Cerebellar cortex (tissue), 1 donor: ENCODE data around the gene BRICD5.

Experiments
- DNase-seq: peaks from one replicate; pipeline ENCODE4 v3.0.0-alpha.2; 2015; ENCODE audit warnings: low spot score

The BRICD5 gene

DNA sequence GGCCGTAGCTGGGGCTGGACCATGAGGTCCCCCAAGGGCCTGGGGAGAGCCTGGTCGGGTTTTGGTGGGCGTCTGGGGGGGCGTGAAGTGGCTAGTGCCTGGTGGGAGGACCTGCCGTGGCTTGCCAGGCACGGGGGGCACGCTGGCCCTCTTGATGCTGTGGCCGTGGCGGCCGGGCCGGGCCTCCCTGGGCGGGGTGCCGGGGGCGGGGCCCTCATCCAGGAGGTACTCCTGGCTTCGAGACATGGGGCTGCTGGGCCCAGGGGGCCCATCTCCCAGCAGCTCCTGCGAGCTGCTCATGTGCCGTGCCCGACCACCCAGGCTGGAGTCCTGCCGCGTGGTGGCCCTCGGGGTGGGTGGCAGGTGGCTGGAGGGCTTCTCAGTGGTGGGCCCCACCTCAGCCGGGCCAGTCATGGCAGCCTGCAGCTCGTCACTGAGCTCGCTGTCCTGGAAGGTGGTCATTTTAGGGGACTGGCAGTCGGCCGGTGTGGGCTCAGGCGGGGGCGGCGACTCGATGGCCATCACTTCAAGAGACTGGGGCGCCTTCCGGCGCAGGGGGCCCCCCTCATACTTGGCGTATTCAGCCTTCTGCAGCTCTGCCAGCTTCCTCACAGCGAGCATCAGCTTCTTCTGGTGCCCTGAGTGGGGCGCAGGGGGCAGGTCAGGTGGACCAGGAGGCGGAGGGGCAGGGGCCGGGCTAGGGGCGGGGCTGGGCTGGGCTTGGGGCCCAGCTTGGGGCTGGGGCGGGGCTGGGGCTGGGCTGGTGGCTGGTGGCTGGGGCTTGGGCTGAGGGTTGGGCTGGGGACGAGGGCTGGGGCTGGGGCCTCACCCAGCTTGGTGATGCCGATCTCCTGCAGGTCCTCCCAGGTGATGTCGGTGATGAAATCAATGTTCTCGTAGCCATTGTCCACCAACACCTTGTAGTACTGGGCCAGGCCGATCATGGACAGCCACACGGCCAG lies 29.4 kb downstream of the BRICD5 start:
- no peak for DNase-seq

DNA sequence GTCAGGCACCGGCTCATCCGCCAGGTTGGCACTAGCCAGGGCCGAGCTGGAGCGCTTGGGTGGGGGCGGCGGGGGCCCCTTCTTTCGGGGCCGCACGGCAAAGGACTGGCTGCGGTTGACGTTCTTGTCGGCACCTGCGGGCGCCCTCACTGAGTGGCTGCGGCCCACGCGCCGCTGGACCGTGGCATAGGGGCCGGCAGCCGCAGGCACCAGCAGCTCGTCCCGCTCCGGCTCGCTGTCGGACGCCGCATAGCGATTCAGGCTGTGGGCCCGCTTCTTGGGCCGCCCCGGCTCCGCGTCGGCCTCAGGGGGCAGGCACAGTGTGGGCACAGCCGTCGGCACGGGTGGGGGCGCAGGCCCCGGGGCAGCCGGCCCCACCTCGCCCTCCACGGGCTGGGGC lies 30.2 kb downstream of the BRICD5 start:
- DNase-seq, result no peak

- no peak for DNase-seq
Observed at GRCh38 chr16:2179576-2179975, 31.1 kb downstream of the BRICD5 start.

- DNase-seq, result no peak
Observed at GRCh38 chr16:2179107-2179501, 31.6 kb downstream of the BRICD5 start.

- no peak for DNase-seq
Observed at GRCh38 chr16:2178321-2179106, 32.1 kb downstream of the BRICD5 start.

DNA sequence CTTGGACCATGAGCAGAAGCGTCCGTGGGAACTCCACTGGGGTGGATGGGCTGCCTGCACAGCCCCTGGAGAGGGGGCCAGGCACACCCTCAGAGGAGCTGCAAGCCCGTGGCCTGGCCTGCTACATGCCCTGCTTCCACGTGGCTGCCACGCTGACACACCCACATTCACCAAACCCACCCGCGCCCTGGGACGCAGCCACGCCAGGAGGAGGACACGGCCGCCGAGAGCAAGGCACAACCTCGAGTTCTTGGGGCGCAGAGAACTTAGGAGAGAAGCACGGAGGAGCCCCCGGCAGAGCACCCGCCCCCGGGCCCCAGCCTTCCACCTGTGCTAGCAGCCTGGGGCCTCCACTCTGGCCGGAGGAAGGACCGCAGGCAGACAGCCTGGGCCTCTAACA lies 33.1 kb downstream of the BRICD5 start:
- no peak for DNase-seq

DNA sequence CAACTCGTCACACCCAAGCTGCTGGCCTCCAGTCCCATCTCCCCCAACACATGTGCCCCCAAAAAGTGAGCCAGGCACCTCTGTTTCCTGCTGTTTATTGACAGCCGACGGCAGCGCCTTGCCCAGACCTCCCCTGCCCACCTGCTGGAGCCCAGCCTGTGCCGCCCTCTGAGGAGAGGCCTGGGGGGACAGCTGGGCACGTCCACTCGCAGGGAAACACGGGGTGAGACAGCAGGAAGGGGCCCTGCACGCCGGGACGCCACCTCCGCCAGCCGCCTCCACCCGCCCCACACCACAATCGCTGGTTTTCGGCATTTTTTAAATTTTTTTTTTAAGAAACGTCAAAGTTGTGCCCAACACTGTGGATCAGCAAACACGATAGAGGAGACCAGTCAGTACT lies 33.6 kb downstream of the BRICD5 start:
- DNase-seq, result no peak

DNA sequence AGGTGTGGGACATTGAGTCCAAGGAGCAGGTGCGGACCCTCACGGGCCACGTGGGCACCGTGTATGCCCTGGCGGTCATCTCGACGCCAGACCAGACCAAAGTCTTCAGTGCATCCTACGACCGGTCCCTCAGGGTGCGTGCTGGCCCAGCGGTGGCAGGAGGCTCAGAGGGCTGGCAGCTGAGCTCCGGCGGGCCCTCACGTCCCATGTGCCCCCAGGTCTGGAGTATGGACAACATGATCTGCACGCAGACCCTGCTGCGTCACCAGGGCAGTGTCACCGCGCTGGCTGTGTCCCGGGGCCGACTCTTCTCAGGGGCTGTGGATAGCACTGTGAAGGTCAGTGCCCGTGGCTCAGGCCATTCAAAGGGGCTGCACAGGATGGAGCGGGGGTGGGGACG lies 34.6 kb downstream of the BRICD5 start:
- DNase-seq, result no peak

DNA sequence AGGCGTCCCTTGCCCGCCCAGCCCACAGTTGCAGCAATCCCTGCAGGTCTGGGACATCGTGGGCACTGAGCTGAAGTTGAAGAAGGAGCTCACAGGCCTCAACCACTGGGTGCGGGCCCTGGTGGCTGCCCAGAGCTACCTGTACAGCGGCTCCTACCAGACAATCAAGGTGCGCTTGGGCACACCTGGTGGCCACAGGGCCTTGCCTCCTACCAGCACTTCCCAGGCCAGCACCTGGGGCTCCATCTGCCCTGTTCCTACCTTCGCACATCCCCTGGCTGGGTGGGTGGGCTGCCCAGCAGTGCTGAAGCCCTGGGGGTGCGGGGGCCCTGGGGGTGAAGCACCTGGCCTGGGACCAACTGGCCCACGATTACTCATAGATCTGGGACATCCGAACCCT lies 35.2 kb downstream of the BRICD5 start:
- DNase-seq, result no peak

DNA sequence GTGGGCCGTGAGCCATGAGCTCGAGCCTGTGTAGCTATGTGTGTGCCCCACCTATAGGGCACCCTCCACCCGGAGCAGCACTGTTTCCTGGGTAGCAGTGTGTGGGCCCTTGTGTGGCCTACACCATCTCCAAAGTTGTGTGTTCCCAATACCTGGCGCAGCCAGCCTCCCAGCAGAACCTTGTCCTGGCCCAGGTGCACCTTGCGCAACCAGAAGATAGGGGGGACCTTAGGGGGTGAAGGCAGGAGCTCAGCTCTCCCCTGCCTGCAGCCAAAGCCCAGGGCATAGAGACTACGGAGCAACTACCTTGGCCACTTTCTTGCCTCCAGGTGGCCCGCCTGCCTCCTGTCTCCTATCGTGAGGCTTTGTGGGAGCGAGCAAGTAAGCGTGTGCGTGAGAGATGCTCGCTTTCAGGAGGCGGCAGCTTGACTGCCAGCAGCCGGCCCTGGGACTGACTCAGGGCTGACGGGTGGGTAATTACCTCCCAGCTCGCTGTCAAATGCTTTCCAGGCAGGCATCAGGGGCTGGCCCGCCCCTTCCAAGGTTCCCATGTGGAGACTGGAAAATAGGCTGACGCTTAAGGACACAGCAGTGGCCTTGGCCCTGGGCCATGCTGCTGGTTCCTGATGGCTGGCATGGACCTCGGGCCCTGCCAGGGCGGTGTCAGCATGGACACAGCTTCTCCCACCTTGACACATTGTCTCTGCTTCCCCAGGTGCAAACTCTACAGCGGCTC lies 36.1 kb downstream of the BRICD5 start:
- DNase-seq, result peak; percentile 72

DNA sequence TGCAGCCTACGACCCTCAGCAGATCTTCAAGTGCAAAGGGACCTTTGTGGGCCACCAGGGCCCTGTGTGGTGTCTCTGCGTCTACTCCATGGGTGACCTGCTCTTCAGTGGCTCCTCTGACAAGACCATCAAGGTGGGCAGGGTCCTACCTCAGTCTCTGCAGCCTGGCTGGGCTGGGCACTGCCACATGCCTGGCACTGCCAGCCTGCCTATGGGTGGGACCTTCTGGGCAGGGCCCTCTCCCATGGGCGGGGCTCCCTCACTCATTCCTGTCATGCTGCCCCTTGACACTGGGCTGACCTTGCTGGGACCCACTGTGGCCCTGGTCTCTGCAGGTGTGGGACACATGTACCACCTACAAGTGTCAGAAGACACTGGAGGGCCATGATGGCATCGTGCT lies 36.7 kb downstream of the BRICD5 start:
- no peak for DNase-seq

GRCh38 chr16:2173366-2173765 lies 37.3 kb downstream of the BRICD5 start:
- no peak for DNase-seq

DNA sequence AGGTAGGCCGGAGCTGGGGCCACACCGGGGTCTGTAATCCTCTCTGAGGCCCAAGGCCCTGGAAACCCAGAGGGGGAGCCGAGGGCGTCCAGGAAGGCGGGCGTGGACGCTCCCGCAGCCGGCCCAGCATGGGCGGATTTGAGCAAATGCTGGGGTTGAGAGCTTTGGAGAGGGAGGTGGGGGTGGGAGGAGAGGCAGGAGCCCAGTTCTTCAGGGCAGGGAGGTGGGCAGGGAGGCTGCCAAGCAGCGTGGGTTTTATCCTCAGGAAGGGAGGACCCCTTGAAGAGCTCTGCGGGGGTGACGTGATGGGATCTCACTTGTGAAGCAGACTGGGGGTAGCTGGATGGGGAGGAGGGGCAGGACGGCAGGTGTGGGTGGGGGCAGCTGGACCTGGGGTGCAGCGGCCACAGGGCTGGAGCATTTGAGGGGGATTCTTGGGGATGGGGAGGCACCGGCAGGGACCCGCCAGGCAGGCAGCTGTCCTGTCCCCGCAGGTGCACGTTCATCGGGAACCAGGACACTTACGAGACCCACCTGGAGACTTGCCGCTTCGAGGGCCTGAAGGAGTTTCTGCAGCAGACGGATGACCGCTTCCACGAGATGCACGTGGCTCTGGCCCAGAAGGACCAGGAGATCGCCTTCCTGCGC lies 37.9 kb downstream of the BRICD5 start:
- no peak for DNase-seq

DNA sequence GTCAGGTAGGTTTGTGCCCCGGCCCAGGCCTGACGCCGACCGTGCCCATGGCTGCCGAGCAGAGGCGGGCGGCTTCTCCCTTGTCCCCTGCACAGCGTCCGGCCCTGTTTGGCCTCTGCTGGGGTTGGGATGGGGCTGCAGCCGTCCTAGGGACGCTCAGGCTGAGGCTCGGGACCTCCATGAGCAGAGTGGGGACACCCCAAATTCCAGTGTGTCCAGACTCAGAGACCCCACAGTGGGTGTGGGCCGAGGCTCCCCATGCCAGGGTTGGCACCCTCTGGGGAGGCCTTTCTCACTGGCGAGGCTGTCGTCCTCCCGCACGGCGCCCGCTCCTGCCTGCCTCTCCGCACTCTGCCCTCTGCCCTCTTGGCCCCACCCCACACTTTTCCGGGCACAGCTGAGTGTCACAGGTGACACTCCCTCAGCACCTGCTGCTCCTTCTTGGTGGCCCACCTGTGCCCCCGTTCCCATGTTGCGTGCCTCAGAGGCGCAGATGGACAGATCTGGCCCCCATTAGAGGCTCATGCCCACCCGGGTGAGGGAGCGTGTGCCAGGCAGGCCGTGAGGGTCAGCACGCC lies 39.0 kb downstream of the BRICD5 start:
- no peak for DNase-seq

DNA sequence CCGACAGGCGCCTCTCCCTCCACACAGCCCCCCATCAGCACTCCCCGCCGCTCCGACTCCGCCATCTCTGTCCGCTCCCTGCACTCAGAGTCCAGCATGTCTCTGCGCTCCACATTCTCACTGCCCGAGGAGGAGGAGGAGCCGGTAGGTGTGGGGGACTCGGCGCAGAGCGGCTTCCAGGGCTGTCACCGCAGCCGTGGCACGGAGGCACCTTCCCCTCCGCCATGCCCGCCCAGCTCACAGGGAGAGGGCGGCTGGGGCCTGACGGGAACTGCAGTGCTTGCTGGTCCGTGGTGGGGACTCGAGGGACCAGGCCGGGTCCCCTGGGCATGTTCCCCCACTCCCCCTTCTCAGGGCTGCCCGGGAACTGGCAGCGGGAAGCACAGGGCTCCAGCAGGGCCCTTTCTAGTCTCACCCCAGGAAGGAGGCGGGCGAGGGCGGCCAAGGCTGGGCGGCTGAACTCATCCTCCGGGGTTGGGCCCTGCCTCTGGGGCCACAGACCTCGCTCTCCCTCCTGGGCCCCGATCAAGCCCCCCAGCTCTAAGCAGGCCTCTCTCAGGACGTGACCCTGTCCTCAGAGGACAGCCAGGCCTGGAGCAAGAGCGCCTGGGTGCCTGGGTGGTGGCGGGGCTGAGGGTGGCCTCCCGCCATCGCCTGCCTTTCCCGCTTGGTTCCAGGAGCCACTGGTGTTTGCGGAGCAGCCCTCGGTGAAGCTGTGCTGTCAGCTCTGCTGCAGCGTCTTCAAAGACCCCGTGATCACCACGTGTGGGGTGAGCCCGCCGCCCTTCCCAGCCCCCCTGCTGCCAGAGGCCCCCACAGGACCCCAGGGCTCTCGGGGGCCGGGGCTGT lies 39.9 kb downstream of the BRICD5 start:
- DNase-seq, result no peak

- DNase-seq, result no peak
Observed at GRCh38 chr16:2170080-2170479, 40.6 kb downstream of the BRICD5 start.

DNA sequence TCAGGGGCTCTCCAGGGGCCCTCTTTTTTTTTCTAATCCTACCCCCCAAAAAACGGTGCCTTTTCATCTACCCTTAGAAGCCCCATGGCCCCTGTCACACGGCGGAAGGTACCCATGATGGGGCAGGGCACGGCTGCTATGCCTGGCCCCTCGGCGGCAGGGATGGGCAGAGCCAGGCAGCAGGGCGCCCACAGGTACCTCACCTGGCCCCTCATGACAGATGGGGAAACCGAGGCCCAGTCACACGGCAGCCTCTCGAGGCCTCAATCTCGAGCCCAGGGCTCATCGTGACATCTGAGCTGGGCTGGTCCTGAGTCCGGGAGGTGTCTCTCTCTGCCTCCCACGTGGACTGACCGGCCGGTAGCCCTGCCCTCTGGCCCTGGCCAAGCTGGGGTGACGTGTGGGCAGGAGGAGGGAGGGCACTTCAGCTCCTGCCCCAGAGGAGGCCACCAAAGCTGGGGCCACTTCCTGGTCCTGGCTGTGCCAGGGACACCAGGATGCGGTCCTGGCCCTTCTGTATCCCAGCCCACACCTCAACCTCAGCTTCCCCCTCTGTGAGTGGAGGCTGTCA lies 43.5 kb downstream of the BRICD5 start:
- DNase-seq, result no peak

DNA sequence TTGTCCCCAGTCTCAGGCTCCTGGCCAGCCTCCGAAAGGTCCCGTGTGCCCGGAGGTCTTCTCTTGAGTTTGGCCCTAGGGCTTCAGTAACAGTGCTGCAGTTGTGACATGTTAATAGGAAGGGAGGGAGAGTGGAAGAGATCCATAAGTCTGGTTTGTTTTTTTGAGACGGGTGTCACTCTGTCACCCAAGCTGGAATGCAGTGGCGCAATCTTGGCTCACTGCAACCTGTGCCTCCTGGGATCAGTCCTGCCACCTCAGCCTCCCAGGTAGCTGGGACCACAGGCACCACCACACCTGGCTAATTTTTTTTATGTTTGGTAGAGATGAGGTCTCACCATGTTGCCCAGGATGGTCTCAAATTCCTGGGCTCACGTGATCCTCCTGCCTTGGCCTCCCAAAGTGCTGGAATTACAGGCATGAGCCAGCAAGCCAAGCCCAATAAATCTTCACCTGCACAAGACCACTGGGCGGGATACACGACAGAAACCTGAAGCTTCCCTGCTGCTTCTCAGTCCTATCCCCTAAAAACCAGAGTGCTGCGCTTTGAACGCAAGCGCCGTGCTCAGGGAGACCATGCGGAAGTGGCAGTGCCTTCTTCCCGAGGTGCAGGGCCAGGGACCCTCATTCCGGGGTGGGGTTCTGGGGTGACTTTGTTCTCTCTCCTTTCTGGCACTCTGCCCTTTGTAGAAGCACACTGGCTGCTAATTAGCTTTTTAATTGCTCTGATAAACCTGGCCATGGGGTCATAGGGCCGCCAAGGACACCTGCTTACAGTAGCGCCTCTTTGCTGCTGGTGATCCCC lies 44.2 kb downstream of the BRICD5 start:
- no peak for DNase-seq

GRCh38 chr16:2165861-2166260 lies 44.8 kb downstream of the BRICD5 start:
- DNase-seq, result no peak
